HG02642 (cell line): Measurements from ENCODE around the gene ENGASE.
"Not testable (repeated sequence)": the region's sequence is repeated elsewhere in the genome, so short reads cannot be mapped to it uniquely, and the experiment has no call there.

Experiments
- ATAC-seq: cut with Tn5 transposase; IDR thresholded peaks from one replicate; pipeline ENCODE4 v1.9.1; 2021; ENCODE audit warnings: mild to moderate bottlenecking; ENCODE audit not compliant: unreplicated experiment, poor library complexity

Gene ENGASE, protein sequence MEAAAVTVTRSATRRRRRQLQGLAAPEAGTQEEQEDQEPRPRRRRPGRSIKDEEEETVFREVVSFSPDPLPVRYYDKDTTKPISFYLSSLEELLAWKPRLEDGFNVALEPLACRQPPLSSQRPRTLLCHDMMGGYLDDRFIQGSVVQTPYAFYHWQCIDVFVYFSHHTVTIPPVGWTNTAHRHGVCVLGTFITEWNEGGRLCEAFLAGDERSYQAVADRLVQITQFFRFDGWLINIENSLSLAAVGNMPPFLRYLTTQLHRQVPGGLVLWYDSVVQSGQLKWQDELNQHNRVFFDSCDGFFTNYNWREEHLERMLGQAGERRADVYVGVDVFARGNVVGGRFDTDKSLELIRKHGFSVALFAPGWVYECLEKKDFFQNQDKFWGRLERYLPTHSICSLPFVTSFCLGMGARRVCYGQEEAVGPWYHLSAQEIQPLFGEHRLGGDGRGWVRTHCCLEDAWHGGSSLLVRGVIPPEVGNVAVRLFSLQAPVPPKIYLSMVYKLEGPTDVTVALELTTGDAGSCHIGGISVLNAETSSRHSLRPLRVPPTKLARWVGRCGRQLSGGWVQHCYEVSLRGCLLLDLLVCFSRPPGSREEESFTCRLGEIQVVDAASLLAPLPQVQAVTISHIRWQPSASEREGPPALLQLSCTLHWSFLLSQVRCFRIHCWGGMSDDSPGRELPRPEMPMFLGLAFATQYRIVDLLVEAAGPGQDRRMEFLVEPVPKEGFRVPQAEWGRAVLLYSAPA

DNA sequence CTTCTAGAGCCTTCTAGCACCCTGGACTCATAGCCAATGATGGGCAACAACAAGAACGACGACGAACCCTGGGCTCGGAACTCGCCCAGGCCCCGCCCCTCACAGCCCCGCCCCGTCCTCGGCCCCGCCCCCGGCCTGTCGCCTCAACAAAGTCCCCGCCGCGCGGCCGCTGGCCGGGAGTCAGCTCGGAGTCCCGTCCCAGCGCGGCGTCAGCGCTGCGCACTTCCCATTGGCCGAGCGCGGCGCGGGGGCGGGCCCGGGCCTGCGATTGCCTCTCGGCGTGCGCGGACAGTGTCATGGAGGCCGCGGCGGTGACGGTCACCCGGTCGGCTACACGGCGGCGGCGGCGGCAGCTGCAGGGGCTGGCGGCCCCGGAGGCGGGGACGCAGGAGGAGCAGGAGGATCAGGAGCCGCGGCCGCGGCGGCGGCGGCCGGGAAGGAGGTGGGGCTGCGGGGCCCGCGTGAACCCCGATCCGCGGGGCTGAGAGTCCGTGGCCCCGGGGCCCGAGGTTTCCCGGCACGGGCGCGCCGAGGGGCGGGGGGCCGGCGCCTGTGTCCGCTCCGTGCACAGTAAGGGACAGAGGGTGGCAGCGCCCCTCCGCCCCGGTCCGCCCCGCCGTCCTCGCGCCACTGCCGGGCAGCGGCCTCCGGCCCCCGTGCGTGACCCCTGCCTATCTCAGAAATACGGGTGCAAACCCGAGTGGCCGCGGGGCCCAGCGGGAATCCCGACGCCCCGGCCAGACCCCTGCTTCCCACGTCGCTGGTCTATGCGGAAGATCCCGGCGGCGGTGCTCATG is at the start of gene ENGASE:
TSS of gene ENGASE (plus strand) at position 176 of the 797 bp plus-strand sequence. CDS start at position 297, 121 bp downstream.
- ATAC-seq = peak; percentile 93

DNA sequence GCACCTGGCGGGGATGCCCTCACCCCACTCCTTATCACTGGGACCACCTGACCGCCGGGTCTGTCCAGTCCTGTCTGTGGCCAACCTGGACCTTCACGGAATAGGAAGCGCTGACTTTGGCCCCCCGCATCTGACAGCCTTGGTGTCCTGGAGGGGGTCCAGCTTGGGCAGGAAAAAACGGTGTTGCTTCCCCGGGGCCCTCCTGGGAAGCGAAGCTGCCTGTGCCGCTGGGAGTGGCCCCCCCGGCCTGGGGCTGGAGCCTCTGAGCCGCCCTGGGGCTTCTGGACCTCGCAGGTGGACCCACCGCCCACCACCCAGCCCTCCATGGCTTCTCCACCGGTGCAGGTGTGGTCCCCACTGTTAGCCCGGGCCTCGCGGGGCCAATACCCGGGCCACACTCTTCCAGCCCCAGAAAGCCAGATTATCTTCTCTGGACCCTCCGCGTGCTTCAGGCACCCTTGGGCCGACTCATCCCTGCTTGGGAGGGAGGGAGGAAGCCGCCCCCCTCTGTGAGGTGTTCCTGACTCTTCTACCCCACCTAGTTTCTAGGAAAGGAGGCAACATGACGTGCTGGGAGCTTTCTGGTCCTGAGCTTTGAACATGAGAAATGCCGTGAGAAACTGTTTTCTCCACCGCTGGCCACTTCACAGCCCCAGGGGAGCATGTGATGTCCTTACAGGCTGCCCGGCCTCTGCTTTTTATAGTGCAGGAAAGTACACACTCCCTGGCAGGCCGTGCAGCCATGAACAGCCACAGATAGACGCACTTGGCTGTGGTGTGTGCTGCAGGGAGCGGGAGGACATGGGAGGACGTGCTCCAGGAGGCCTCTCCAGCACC is 49.5 kb upstream of the ENGASE start:
- no peak for ATAC-seq

DNA sequence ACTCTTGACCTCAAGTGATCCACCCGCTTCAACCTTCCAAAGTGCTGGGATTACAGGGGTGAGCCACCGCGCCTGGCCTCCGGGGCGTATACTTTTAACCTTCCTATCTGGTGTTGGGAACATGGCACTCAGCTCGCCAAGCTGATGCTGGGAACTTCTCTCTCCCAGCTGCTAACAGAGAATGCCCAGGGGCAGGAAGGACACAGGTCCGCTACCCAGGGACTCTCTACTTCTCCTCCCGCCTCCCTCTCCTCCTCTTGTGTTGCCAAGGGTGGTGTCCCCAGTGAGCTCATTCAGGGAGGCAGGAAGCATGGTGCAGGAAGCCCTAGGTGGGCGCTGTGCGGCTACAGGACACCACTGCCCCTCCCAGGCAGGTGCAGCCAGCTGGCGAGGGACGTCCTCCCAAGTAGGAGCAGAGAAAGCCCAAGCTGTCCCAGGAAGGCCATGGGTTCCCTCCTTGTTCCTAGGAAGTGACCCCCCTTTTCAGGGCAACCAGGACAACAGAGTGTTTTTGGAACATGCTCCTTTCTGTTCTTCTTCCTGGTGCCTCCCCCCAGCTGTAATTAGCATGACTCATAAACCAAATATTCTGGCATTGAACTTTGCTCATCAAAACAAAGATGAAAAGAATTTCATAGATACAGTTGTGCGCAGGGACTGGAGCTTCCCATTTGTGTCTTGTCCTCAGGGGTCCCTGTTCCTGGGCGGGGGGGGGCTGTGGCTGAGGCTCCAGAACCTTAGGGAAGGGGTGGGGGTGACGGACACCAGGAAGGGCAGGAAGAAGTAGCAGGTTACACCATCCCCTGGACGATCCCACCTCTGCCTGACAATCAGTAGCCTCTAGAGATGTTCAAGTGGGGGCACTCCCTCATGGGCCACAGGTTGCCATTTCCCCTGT is 48.0 kb upstream of the ENGASE start:
- no peak for ATAC-seq

DNA sequence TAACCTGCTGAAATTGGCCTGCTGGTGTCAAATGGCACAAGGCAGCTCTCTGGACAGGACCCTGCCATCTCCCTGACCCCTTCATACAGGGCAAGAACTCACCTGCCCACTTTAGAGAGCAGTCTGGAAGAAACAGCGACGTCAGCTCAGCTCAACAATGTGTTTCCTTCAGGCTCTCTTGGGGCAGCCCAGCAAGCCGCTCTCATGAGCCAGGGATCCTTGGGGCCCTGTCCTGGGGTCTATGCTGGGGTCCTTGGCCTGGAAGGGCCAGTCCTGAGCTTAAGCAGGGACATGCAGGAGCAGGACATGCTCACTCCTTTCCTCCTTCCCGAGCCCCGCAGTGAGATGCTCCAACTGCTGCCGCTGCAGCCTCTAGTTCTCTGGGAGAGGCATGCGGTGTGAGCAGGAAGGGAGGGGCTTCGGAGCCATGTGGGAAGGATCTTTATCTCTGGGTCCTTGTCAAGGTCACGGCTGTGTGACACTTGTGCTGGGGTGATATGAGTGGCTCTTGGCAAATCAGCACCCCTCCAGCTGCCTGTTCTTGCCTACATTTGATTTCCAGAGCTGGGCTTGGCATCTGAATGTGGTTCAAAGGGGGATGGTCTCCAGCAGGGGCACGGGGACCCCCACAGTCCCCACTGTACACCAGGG is 47.2 kb upstream of the ENGASE start:
- ATAC-seq = no peak

DNA sequence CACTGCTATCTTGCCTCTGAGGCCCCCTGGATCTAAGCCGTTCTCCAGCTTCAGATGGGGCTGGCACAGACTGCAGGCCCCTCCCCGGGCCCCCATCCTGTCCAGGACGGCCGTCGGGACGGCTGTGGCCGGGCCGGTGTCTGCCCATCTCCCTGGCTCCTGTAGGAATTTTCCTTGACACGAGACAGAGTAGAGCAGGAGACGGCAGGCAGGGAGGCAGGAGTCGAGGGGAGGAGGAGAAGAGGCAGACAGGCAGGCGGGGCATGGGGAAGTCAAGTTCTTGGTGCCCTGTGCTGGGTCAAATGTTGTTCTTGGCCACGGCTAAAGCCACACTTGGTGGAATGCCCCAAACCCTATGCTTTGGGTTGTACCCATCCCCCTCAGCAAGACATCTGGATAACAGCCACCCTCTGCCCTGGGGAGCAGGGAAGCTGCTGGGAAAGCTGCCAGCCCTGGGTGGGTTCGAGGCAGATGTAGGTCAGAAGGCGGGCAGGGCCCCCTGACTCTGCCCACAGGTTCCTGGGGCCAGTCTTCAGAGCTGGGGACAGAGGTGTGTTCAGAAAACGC is 46.6 kb upstream of the ENGASE start:
- ATAC-seq = no peak

DNA sequence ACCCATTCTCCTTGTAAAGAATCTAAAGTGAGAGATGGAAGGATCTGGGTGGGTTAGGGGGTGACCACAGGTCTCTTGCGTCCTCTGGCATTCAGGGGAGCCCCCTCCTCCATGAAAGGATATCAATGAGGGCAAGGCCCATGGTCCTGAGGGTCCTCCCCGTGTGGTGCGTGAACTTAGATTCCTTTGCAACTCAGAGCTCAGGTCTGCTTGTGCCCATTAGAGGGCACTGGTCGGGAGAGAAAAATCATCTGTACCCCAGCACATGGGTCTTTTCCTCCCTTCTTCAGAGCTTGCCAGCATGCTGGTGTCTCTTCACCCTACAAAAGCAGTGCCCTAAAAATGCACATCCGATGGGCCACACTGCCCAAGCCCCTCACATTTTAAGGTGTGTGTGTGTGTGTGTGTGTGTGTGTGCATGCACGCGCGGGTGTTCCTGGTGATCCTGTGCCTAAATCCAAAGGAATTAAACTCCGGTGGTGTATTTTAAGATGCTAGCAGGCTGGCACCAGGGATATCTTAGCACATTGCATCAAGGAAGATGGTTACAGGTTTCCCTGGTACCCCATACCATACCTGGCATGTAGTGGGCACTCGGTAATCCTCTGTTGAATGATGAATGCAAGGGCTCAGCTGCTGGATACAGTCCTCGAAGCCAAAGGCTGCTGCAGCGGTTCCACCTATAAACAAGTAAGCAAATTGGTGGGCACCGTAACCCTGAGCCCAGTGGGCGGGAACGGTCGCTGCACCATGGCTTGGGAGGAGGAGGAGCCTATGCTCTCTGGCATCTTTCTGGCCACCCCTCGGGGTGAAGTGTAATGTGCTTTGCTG is 45.9 kb upstream of the ENGASE start:
- ATAC-seq = no peak

DNA sequence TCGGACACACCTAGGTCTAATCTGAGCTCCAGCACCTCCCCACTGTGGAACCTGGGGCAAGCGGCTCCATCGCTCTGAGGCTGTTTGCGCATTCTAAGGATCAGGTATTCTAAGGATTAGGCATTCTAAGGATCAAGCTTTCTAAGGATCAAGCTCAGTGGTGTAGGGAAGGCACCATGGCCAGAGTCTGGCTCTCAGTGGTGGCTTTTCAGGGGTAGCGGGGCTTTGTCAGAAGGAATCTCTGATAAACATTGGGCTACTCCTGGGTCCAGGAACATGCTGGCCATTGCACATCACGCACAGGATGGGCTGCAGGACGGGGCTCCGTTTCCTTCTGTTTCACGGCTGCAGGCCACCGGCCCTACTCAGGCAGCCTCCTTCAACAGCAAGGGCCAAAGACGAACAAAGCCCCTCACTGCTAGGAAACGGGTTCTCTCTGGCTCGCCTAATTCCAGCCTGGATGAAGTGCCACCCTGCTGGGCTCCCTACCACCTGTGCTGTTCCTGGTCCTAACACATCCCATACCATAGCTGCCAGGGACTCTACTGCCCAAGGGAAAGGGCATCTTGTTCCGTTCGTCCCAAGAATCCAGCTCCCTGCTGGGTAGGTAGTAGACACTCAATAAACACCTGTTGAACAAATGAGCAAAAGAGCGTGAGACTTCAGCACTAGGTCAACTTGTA is 45.2 kb upstream of the ENGASE start:
- ATAC-seq = no peak

DNA sequence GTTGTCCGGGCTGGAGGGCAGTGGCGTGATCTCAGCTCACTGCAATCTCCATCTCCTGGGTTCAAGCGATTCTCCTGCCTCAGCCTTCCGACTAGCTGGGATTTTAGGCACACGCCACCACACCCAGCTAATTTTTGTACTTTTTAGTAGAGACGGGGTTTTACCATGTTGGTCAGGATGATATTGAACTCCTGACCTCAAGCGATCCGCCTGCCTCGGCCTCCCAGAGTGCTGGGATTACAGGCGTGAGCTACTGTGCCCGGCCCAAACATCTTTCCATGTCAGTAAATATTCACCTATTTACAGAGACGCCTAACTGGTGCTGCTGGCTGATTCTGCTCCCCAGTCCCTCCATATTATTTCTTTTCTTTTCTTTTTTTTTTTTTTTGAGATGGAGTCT is 44.0 kb upstream of the ENGASE start:
- not testable (repeated sequence) for ATAC-seq

DNA sequence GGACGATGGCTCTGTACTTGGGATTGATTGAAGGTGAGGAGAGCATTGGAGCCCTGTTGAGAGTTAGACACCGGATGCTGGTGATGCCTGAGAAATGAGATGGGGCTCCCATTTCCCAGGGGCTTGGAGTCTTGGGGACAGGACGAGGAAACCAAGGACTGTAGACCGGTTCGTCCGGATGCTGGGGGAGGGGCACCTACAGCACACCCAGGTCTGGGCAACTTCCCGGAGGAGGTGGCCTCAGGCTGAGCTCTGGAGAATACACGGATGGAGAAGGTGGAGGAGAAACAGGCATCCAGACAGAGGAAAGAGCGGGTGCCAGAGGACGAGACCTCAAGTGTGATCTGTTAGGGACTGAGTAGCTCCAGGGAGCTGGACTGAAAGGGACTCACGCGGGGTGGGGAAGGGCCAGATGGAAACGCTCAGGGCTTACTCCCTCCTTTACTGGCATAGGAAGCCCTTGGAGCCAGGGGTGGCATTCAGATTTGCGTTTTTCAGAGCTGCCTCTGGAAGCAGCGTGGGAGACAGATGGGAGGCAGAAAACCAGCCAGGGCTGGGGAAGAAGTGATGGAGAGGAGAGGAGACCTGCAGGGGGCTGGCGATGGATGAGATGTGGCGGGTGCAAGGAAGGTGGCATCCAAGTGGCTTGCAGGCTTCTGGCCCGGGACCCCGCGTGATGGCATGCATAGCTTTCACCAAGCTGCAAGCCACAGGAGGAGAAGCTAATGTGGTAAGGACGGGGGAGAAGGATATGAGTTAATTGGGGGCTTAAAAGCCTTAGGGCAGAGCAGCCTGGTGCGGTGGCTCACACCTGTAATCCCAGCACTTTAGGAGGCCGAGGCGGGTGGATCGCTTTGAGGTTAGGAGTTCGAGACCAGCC is 42.4 kb upstream of the ENGASE start:
- no peak for ATAC-seq

DNA sequence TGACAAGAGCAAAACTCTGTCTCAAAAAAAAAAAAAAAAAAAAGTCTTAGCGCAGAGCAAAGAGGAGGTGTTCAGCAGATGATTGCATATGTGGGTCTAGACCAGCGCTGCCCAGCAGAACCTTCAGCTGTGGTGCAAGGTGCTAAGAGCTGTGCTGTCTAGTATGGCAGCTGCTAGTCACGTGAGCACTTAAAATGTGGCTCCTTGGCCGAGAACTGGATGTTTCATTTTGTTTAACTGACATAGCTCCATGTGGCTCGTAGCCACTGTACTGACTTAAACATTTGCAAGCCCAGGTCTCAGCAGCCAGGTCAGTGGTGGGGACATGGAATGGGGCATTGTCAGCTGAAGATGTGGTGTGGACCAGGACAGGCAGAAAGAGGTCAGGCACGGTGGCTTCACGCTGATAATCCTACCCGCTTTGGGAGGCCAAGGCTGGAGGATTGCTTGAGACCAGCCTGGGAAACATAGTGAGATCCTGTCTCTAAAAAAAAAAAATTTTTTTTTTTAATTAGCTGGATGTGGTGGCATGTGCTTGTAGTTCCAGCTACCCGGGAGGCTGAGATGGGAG is 41.5 kb upstream of the ENGASE start:
- no peak for ATAC-seq

DNA sequence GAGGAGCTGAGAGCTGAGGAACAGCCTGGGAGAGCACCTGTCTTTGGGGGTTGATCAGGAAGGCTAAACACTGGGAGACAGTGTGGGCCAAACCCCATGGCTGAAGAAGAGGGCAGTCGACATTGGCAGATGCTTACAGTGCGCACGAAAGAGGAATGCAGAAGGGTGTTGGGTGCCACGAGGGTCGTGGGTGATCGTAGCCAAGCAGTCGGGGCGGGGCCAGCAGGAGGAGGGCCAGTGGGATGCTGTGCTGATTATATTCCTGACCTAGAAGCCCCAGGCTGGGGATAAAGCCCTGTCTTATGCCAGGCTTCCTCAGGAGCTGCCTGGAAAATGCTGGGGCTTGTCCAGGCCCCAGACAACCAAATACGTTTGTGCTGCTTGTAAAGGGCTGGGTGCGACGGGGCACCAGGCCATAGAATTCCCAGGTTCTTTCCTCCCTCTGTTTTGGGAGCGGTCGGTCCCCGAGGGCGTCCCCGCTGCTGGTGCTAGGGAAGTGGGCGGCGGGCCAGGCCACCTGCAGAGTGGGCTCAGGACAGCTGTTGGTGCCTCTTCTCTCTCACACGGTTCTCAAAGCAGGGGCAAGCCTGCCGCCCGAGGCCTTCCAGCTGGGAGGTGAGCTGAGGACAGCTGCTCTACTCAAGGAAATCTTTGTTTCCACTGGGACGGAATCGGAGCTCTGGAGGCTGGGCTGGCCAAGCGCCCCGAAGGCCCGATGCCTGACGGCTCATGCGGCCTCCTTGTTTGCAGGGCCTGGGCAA is 40.7 kb upstream of the ENGASE start:
- no peak for ATAC-seq

DNA sequence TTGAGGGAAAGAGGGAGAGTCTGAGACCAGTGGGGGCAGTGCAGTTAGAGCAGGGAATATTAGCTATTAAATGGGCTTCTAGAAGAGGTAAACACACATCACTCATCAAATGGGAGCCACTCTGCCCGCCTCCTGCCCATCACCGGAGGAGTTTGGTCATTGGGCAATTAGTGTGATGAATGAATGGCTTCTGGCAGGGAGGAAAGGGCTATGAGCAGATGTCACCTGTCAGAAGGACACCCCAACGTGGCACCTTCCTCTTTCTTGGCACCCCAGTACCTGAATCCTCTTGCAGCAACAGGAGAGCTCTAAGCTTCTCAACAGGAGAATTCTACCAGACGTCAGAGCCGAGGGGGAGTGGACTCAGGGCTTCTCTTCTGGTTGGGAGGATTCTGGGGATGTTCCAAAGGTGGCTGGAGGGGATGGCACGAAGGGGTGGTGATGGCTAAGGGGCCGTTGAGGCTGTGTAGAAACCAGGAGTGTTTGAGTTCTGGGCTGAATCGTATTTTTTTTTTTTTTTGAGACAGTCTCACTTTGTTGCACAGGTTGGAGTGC is 39.6 kb upstream of the ENGASE start:
- no peak for ATAC-seq

DNA sequence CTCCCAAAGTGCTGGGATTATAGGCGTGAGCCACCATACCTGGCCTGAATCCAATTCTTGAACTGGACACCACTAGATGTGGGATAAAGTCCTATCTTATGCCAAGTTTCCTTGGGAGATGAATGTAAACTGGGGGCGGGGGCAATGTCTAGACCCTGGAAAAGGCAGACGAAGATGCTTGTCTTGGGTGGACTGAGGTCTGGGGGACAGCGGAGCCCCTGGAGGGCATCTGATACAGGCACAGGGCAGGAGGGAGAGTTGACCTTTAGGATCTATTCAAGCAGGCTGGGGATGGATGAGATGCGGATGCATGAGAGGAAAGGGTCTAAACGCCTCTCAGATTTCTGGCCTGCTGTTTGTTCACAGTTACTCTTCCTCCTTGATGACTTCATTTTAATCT is 38.9 kb upstream of the ENGASE start:
- ATAC-seq = no peak

DNA sequence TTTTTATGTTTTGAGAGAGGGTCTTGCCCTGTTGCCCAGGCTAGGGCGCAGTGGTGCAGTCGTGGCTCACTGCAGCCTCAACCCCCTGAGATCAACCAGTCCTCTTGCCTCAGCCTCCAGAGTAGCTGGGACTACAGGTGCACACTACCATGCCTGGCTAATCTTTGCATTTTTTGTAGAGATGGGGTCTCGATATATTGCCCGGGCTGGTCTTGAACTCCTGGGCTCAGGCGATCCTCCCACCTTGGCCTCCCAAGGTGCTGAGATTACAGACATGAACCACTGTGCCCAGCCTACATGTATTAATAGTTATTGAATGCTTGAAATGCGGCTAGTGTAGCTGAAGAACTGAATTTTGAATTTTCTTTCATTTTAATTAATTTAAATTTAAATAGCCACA is 38.4 kb upstream of the ENGASE start:
- no peak for ATAC-seq

DNA sequence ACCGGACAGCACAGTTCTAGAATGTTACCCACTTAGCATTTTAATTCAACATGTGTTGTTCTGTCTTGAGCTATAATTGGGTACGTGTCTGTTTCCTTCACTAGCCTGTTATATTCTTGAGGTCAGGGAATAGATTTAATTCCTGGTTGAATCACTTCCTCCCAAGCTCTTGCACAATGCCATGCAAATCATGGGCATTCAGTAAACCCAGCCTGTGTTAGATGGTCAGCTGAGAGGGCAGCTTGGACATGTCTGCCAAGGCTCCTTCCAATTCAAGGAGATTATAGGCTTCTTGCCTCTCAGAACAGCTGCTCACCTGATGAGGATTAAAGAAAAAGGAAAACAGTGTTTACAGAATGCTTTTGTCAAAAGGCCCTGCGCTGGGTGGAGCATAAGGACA is 38.0 kb upstream of the ENGASE start:
- no peak for ATAC-seq
